HG02938 (cell line): ENCODE results near the gene PELI1.
A peak's percentile ranks its signal among the peaks of the same experiment; 100 is the strongest.
"Not testable (repeated sequence)": the region's sequence is repeated elsewhere in the genome, so short reads cannot be mapped to it uniquely, and the experiment has no call there.

Source experiments
- ATAC-seq: cut with Tn5 transposase; IDR thresholded peaks from one replicate; pipeline ENCODE4 v1.9.1; 2021; ENCODE audit warnings: mild to moderate bottlenecking, moderate library complexity; ENCODE audit not compliant: unreplicated experiment

PELI1 gene

DNA sequence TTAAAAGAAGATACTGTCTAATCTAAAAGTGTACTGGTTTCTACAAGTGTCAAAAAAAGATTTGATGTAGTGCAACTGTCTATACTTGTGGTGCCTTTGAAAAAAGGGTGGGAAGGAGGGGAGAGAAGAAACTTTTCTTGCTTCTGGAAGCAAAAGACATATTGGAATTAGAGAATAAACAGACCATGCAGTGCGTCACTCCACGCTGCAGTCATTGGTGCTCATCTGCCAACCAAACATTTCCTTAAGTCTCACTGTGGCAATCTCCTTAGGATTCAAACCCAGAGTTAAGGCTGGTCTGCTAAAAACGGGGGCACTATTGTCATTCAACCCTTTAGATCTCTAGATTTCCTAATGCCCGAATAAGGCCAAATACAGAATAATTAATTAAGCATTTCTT lies 50.9 kb downstream of the PELI1 start:
- no peak for ATAC-seq

DNA sequence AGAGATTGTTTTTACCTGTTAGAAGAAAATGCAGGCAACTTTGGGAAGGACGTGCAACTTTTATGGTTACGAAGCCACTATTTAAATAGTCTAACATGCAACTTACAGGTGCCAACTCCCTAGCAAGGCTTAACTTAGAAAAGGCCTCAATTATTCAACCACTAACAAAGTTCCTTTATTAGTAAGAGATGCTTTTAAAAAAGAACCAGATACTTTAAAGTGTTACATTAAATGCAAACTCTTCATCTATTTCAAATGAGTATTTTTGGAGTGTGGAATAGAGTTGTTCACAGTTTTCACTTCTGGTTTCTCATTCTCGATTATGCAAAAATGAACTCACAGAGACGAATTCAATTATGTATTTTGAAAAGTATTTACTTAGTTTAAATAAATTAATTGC lies 51.7 kb downstream of the PELI1 start:
- ATAC-seq, result peak; percentile 64

DNA sequence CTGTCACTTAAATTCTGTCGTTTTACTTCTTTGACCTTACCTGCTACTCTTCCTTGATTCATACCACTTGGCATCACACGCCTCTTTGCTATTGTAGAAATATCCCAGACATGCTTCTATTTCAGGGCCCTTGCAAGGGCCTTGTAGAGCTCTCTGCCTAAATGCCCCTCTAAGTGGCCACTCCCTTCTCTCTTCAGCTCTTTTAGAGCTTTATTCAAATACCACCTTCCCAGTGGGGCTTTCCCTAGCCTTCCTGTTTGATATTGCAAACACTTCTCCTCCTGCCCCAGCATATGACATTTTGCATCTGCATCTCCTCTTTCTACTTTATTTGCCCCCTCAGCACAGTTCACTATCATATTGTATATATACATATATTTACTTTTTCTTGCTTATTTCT lies 54.0 kb downstream of the PELI1 start:
- ATAC-seq, result no peak

DNA sequence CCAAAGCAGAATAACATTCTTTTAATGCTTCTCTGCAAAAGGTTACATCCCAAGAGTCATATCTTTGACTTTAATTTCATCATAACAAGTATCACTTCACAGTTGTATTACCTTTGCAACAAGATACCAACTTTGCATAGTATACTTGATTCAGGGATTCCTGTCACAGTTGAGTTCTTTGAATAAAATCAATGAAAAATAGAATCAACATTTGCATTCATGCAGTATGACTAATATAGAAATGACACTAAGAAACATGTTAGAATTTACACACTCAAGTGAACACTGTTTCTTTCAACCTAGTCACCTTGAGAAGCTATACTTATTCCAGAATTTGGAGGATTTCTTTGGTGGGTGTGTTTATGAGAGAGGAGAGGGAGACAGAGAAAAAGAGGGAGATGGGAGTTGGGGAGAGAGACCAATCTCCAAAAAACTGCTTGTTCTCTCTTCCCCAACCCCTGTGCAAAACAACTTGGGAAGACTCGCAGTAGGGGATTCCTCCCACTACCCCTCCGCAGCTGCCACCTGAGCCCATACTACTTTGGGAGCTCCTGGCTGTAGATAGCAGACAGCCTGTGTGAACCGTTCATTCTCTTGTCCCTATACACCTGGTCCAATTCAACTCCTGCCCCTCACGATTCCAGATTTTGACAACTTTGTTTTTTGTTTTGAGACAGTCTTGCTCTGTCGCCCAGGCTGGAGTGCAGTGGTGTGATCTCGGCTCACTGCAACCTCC lies 57.7 kb downstream of the PELI1 start:
- ATAC-seq, result peak; percentile 60

DNA sequence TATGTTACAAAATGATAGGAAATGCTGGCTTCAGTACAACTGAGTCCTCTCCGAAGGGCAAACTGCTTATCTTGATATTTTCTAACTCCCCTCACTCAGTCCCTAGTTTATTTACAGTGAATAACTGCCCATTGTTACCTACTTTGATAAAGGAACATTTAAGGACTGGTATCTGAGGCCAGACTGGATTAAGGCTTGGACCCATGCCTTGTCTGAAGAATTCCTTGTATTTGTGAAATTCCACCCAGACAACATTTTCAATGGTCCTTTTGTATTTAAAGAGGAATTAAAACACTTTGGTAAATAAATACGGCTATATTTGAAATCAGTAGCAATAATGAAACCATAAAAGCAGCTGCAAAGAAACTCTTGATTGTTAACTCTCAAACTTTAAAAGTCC lies 58.3 kb downstream of the PELI1 start:
- ATAC-seq, result no peak

- no peak for ATAC-seq
These were observed 63.2 kb downstream of the PELI1 start for GRCh38 chr2:64081046-64081445.

DNA sequence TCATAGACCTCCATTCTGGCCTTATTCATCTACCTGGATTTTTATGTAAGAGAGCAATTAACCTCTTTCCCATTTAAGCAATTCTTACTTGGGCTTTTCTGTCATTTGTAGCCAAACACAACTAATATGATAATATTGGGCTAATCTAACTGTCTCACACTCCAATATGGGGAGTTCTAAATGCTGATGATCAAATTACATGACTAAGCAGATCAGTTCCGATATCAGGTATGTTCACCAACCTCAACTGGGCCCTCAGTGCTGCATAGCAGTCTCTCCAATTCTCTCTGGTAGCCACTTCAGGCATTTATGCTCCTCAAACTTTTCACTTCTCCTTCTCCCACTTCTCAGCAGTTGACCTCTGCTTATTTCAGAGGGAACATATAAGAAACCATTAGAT lies 64.0 kb downstream of the PELI1 start:
- no peak for ATAC-seq

DNA sequence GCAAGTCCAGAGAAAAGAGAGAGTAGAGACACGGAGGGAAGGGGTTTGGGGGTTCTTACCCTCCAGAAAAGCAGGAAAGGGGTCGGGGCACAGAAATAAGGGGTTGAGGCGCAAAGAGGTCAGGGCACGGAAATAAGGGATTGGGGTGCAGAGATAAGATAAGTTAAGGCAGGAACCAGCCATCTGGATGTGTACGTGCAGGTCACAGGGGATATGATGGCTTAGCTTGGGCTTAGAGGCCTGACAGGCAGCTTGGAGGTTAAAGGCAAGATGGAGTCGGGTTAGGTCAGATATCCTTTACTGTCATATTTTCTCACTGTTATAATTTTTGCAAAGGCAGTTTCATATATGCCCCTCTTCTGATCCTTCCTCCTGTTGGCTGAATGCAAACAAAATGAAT lies 64.5 kb downstream of the PELI1 start:
- not testable (repeated sequence) for ATAC-seq

- not testable (repeated sequence) for ATAC-seq
These were observed 67.4 kb downstream of the PELI1 start for GRCh38 chr2:64076828-64077227.

GRCh38 chr2:64074616-64075015 lies 69.6 kb downstream of the PELI1 start:
- ATAC-seq, result not testable (repeated sequence)

DNA sequence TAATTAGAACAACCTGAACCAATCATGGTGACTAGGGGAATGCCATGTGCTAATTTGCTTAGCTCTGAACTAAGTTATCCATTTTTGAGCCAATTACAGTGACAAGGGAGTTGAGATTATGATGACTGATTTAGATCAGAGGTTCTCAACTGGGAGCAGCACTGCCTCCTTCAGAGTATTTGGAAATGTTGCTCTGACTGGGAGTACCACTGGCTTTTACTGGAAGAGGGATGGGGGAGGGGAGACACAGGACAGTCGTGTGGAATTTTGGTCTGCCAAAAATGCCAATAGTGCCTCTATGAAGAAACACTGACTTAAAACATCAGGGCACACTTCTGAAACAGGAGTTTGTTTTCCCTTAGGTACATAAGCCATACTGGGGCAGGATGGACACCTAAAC lies 76.9 kb downstream of the PELI1 start:
- ATAC-seq, result no peak

GRCh38 chr2:64065516-64065915 lies 78.7 kb downstream of the PELI1 start:
- ATAC-seq, result no peak

GRCh38 chr2:64063924-64064331 lies 80.3 kb downstream of the PELI1 start:
- no peak for ATAC-seq

DNA sequence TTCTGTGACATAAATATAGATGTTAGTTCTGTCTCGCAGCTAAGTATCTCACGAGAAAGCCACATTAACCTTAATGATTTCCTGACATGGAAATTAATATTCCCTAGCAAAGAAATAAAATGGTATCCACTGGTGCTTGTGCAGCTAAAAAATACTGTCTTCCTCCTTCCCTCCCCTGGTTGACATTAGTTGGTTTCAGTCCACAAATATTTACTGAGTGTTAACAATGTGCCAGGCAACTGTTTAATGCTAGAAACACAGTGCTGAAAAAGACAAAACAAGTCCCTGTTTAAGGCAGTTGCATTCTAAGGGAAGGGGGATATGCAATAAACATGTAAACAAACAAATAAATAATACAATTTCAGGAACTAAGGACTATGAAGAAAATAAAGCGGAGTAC lies 80.8 kb downstream of the PELI1 start:
- no peak for ATAC-seq

DNA sequence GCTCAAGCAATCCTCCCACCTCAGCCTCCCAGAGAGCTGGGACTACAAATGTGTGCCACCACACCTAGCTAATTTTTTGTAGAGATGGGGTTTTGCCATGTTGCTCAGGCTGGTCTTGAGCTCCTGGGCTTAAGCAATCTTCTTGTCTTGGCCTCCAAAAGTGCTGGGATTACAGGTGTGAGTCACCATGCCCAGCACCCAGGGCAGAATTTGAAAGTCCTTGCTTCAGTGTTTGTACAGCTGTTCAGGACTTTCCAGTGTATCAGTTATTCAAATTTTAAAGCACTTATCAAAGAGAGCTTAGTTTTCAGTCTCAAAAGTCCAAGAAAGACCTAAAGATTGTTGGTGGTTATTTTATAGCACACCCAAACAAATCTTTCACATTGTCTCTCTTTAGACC lies 81.4 kb downstream of the PELI1 start:
- no peak for ATAC-seq

DNA sequence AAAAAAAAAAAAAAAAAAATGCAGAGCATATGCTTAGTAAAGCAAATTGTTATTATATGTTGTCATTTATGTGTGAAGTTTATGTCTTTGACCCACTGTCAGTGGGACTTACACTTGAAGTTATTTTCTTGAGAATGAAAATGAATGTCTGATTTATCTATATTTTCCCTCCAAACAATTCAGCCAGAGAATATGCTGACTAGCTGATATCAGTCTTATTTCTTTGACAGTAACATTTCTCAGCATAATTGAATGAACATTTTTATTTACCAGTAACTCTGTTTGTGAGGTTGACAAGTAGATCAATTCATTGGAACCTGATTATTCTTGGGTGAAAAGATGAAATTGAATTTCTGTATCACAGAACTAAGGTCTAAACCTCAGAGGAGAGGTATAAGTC lies 85.0 kb downstream of the PELI1 start:
- ATAC-seq, result no peak

GRCh38 chr2:64056021-64056420 lies 88.2 kb downstream of the PELI1 start:
- ATAC-seq, result no peak

DNA sequence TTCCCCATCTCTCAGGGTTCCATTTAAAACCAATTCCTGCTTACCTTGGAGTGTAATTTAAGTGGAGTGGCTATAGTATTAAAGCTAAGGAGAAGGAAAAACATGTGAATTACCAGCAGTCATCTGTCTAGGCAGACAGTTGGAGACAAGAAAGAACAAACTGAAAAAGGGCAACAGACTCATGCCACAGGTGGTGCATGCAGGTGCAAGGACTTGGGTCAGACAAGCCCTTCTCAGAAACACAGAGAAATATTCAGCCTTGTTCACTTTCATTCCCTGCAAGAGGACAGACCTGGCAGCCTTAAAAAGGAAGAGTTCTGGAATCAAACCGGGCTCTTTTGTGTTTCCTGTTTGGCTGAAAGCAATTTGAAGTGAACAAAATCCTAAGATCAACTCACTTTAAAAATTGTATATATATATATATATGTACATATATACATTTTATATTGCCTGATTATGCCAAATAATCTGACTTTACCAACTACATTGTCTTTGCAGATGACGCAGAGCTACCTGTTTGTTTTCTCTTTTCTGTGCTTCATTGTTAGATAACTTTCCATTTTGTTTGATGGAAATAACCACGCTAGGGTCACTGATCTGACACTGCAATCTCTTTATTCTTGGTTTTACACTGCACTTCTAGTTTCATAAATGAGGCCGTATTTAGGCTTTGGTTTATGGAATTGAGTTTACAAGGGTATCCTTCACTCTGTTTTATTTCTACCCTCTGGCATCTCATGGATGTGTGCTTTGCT lies 89.9 kb downstream of the PELI1 start:
- ATAC-seq, result peak; percentile 42

GRCh38 chr2:64052463-64053241 lies 91.6 kb downstream of the PELI1 start:
- no peak for ATAC-seq

DNA sequence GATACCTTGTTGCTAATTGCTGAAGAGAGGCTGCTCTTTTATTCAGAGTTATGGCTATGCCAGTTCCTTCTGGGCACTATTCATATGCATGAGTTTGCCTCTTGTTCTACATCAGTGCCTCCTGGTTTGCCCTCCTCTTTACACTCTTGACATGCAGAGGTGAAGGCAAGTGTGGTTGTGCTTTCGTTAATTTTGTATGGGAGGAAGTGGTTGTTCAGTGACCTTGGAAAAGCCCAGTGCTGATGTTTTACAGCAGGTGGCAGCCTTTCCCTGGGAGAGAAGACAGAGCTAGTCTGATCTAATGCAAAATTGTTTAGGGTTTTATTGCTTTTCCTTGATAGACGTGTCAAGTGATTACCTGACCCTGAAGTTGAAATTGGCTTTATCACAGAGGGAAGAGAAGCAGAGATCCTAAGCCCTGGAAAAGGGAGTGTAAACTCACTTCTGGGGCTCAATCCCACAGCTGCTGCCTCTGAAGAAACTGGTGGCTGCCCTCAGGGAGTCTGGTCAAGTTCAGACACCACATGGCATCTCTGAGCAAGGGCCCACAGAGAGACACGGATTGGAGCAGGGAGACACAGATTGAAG lies 94.5 kb downstream of the PELI1 start:
- peak; percentile 67 for ATAC-seq

DNA sequence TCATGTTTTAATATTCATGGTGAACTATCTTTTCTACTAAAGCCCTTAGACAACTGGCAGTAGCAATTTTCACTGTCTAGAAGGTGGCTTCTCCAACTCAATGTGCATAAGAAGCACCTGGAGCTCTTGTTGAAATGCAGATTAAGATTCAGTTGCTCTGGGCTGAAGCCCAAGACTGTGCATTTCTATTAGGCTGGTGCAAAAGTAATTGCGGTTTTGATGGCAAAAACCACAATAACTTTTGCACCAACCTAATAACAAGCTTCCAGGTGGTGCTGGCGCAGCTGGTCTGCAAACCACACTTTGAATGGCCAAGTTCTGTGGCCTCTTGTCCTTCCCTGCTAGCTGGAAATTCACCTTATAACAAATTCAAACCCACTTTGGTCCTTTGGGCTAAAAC lies 98.3 kb downstream of the PELI1 start:
- ATAC-seq, result no peak
